HEK293T (cell line): ENCODE data around the gene SCN2B.
"Not testable (repeated sequence)": the region's sequence is repeated elsewhere in the genome, so short reads cannot be mapped to it uniquely, and the experiment has no call there.

Source experiments
- CTCF ChIA-PET: fragments of 350-600 bp; formaldehyde crosslinking; extraction: SDS; loops from one replicate; lab custom pipeline; 2021; ENCODE audit warnings: antibody characterized with exemption, inconsistent platforms; lab: Yijun Ruan, JAX
- POLR2A ChIA-PET: fragments of 350-600 bp; formaldehyde crosslinking; extraction: SDS; loops from one replicate; lab custom pipeline; 2020; ENCODE audit warnings: antibody characterized with exemption, inconsistent platforms; lab: Yijun Ruan, JAX
- DNase-seq: peaks from one replicate; pipeline ENCODE4 v3.0.0; 2012; ENCODE audit warnings: mixed read lengths; ENCODE audit errors: extremely low spot score
- ARNT ChIP-seq: fragments of 450-650 bp; IDR thresholded peaks from 2 replicates; pipeline ENCODE4 v1.6.1; 2017; ENCODE audit warnings: mild to moderate bottlenecking
- BHLHE40 ChIP-seq: fragments of 450-650 bp; IDR thresholded peaks from 2 replicates; pipeline ENCODE4 v1.6.1; 2016; ENCODE audit warnings: mild to moderate bottlenecking, moderate library complexity, borderline replicate concordance
- CTBP1 ChIP-seq: fragments of 450-650 bp; IDR thresholded peaks from 2 replicates; pipeline ENCODE4 v1.6.1; 2016; ENCODE audit warnings: borderline replicate concordance
- ELF4 ChIP-seq: fragments of 450-650 bp; IDR thresholded peaks from 2 replicates; pipeline ENCODE4 v1.6.1; 2017; ENCODE audit warnings: antibody characterized with exemption
- FOXA1 ChIP-seq: fragments of 450-650 bp; IDR thresholded peaks from 2 replicates; pipeline ENCODE4 v1.6.1; 2016; ENCODE audit warnings: mild to moderate bottlenecking
- FOXK2 ChIP-seq: fragments of 450-650 bp; IDR thresholded peaks from 2 replicates; pipeline ENCODE4 v1.6.1; 2016; ENCODE audit warnings: mild to moderate bottlenecking
- FOXM1 ChIP-seq: fragments of 450-650 bp; IDR thresholded peaks from 2 replicates; pipeline ENCODE4 v1.6.1; 2017; ENCODE audit warnings: mild to moderate bottlenecking, borderline replicate concordance
- HDGF ChIP-seq: fragments of 450-650 bp; IDR thresholded peaks from 2 replicates; pipeline ENCODE4 v1.6.1; 2017; ENCODE audit warnings: antibody characterized with exemption, borderline replicate concordance
- L3MBTL2 ChIP-seq: fragments of 450-650 bp; conservative IDR thresholded peaks from 2 replicates; pipeline ENCODE4 v1.6.1; 2016; ENCODE audit warnings: mild to moderate bottlenecking
- LEF1 ChIP-seq: fragments of 450-650 bp; IDR thresholded peaks from 2 replicates; pipeline ENCODE4 v1.6.1; 2017; ENCODE audit warnings: mild to moderate bottlenecking, borderline replicate concordance
- NFRKB ChIP-seq: fragments of 450-650 bp; IDR thresholded peaks from 2 replicates; pipeline ENCODE4 v1.6.1; 2016; ENCODE audit warnings: mild to moderate bottlenecking, moderate library complexity
- SP1 ChIP-seq: fragments of 450-650 bp; IDR thresholded peaks from 2 replicates; pipeline ENCODE4 v1.6.1; 2017
- SUZ12 ChIP-seq: fragments of 450-650 bp; IDR thresholded peaks from 2 replicates; pipeline ENCODE4 v1.6.1; 2016; ENCODE audit warnings: mild to moderate bottlenecking
- TARDBP ChIP-seq: fragments of 450-650 bp; IDR thresholded peaks from 2 replicates; pipeline ENCODE4 v1.6.1; 2016
- ZNF384 ChIP-seq: fragments of 450-650 bp; IDR thresholded peaks from 2 replicates; pipeline ENCODE4 v1.6.1; 2016
- TF ChIP-seq, protein P1 (sequence below): fragments of 450-650 bp; IDR thresholded peaks from 2 replicates; pipeline ENCODE4 v1.6.1; 2016

The SCN2B gene

DNA sequence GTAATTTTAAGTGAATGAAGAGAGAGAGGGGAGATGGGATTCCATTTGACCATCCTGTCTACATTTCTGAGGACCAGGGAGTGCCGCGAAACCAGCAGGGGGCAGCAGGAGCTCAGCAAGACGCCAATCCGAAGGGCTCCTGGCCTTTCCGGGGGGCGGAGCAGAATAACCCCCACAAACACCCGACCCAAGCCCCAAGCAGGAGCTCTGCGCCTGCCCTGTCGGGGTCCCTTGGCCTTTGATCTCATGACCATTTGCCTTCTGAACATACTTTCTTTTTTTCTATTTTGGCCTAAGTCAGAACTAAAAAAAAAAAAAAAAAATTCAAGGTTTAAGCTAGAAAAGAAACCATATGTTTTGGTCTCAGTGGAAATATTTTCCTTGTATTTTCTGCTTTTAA, 21.9 kb upstream of the SCN2B start:
- POLR2A ChIA-PET: interaction anchor here (0.9 kb wide), 1 partner anchor 161 kb away, joined by 3 read pairs; the partner anchor contains the start of gene UBE4A
- DNase-seq: peak; percentile 80
- TF ChIP-seq ZNF384: peak; percentile 54
- TF ChIP-seq NFRKB: no peak
- no peak for TF ChIP-seq L3MBTL2
- TF ChIP-seq FOXA1: no peak
- CTCF ChIA-PET: interaction anchor here (0.5 to 1.3 kb wide), 22 partner anchors 13 to 968 kb away, joined by 3 to 8 read pairs (median 4); no protein-coding TSS in a partner anchor

DNA sequence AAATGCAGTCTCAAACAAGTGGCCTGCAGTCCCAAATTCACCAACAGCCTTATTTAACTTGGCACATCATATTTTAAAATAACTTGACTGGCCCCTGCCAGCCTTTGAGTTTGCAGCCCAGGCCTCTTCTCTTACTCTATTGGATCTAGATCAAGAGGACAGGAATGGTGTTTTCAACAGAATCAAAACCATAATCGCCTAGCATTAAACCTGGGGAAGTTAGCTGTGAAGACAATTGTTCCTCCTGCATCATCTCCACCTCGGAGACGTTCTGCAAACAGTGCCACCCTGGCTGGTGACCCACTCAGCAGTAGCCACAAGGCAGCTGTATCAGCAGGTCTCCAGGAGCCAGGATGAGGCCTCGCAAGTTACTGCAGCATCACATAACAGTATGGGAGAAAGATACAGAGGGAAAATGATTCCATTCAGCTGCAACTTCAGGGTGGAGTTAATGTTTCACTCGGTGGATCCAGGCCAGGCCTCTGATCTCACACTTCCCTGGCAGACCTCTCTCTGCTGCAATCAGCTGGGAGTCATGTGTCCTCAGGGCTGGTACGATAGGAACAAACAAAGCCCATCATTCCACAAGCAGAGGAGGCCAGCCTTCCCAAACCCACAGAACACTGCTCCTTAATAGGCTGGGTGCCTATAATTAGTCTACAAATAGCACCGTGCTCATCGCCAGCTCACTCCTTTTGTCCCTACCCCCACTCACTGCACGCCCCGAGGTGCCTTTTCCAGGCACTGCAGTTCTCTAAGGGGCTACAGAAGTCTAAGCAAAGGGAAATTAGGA, 18.6 kb upstream of the SCN2B start:
- DNase-seq: no peak
- ChIA-PET CTCF (no interaction called here), POLR2A (interaction anchor here (1.3 kb wide), 1 partner anchor 14 kb away, joined by 4 read pairs; no protein-coding TSS in a partner anchor)
- TF ChIP-seq ZNF384 (no peak), CTBP1 (no peak), FOXM1 (no peak), SP1 (no peak), L3MBTL2 (no peak)

DNA sequence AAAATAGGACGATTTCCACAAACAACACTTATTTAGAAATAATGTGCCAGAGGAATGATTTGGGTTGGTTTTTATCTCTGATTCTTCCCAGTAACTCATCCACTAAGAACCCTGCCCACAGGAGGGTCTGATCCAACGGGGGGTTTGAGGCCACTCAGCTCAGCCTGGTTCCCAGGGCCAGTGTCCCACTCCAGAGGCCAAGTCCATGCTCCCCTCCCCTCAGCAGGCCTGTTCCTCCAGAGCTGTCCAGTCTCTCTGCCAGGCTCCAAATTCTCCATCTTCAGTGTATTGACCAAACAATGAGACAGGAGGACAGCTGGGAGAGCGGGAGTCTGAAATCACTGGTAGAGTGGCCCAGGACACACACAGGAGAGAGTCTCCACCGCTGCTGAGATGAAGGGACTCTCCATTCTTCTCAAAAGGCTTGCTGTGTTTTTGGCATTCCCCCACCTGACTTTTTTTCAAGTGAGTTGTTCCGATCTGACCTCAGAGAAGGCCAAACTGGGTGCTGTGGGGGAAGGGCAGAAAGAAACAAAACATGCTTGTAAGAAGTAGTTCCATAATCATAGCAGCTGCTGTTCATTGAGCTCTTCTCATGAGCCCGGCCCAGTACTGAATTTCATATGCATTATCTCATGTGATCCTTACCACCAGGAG, 17.6 kb upstream of the SCN2B start:
- CTCF ChIA-PET: no interaction called here
- TF ChIP-seq L3MBTL2 (no peak), FOXA1 (no peak), TARDBP (no peak), ARNT (no peak), CTBP1 (no peak), NFRKB (no peak), FOXK2 (no peak), SUZ12 (no peak), ZNF384 (no peak), LEF1 (no peak), HDGF (no peak), BHLHE40 (no peak), FOXM1 (no peak), SP1 (no peak), ELF4 (no peak)
- TF ChIP-seq, protein P1, sequence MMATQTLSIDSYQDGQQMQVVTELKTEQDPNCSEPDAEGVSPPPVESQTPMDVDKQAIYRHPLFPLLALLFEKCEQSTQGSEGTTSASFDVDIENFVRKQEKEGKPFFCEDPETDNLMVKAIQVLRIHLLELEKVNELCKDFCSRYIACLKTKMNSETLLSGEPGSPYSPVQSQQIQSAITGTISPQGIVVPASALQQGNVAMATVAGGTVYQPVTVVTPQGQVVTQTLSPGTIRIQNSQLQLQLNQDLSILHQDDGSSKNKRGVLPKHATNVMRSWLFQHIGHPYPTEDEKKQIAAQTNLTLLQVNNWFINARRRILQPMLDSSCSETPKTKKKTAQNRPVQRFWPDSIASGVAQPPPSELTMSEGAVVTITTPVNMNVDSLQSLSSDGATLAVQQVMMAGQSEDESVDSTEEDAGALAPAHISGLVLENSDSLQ: no peak

DNA sequence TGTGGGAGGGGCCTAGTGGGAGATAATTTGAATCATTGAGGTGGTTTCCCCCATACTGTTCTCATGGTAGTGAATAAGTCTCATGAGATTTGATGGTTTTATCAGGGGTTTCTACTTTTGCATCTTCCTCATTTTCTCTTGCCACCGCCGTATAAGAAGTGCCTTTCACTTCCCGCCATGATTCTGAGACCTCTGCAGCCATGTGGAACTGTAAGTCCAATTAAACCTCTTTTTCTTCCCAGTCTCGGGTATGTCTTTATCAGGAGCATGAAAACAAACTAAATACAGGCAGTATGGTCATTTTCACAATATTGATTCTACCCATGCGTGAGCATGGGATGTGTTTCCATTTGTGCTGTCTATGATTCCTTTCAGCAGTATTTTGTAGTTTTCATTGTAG, 16.4 kb upstream of the SCN2B start:
- DNase-seq, CTCF ChIA-PET, POLR2A ChIA-PET: not testable (repeated sequence)

More for the DNA sequence above, 17.6 kb upstream of the SCN2B start:
- no peak for DNase-seq
- POLR2A ChIA-PET: interaction anchor here (1.3 kb wide), 1 partner anchor 13 kb away, joined by 4 read pairs; no protein-coding TSS in a partner anchor

DNA sequence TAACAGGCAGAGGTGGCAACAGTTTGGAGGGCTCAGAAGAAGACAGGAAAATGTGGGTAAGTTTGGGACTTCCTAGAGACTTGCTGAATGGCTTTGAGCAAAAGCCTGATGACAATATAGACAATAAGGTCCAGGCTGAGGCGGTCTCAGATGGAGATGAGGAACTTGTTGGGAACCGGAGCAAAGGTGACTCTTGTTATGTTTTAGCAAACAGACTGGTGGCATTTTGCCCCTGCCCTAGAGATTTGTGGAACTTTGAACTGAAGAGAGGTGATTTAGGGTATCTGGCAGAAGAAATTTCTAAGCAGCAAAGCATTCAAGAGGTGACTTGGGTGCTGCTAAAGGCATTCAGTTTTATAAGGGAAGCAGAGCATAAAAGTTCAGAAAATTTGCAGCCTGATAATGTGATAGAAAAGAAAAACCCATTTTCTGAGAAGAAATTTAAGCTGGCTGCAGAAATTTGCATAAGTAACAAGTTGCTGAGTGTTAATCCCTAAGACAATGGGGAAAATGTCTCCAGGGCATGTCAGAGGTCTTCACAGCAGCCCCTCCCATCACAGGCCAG, 14.6 kb upstream of the SCN2B start:
- DNase-seq, POLR2A ChIA-PET, CTCF ChIA-PET: not testable (repeated sequence)

DNA sequence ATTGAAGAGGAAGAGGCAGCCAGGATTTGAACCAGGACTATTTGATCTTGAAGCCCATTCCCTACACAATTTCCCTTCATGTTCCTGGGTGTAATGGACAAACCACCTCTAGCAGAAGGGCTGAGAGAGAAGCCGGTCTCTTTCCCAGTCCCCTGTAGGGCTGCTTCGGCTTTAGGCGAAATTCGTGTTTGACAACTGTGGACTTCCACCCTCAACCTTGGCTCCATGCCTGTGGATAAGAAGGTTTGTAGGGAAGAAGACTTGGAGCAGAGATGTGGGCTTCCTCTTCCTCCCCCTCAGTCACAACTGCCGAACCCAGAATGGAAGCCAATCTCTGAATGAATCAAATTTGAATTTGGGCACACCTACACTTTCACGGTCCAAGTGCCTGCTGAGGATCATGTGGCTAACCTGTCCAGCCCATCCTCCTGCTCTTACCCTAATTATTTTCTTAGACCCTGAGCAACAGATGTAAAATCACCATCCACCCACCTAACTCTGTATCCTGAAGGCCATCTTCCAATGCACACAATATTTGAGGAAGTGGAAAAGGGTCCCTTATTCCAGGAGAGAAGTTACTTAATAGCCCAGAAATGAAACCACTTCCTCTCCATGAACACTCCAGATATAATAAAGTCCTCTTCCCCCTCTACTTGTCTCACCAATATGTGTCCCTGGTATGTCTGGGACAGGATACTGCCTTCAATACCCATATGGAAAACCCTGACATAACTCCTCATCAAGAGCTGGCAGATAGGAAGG, 10.1 kb upstream of the SCN2B start:
- ChIA-PET CTCF (interaction anchor here (1.8 kb wide), 1 partner anchor 15 kb away, joined by 4 read pairs; no protein-coding TSS in a partner anchor), POLR2A (no interaction called here)
- DNase-seq: no peak
- TF ChIP-seq SP1 (no peak), FOXA1 (no peak), ZNF384 (no peak), TARDBP (no peak)
- TF ChIP-seq, protein P1: no peak
